Activated naive CD4-positive, alpha-beta T cell treated with anti-CD3 and anti-CD28 coated beads for 36 hours (primary cell): ENCODE data around the gene TMEM267. TPM values are rescaled to one million over a fixed set of nuclear protein-coding genes. Genes with fewer than 3 reads are reported as not detected.
"Not testable (repeated sequence)": the region's sequence is repeated elsewhere in the genome, so short reads cannot be mapped to it uniquely, and the experiment has no call there.

Source experiments
- CTCF ChIA-PET: fragments of 350-600 bp; sonication (Branson Sonifier 250); formaldehyde crosslinking; loops from one replicate; lab custom pipeline; 2021; ENCODE audit warnings: antibody characterized with exemption; lab: Charles Lee
- DNase-seq: peaks from one replicate; pipeline ENCODE4 v3.0.0-alpha.2; 2020
- H3K27ac Mint-ChIP-seq: one replicate; pipeline ENCODE4 v1.8.0; 2021; ENCODE audit warnings: mild to moderate bottlenecking, mixed read lengths
- H3K27me3 Mint-ChIP-seq: one replicate; pipeline ENCODE4 v1.8.0; 2021; ENCODE audit warnings: low read depth, mixed read lengths
- H3K36me3 Mint-ChIP-seq: one replicate; pipeline ENCODE4 v1.8.0; 2021; ENCODE audit warnings: low read depth, mixed read lengths
- H3K4me1 Mint-ChIP-seq: one replicate; pipeline ENCODE4 v1.8.0; 2021; ENCODE audit warnings: low read depth, mixed read lengths
- H3K4me3 Mint-ChIP-seq: one replicate; pipeline ENCODE4 v1.8.0; 2021; ENCODE audit warnings: mild to moderate bottlenecking, moderate library complexity, mixed read lengths
- H3K9me3 Mint-ChIP-seq: one replicate; pipeline ENCODE4 v1.8.0; 2021; ENCODE audit warnings: mixed read lengths
- intact Hi-C: fragments of 100-400 bp; cut with micrococcal nuclease; formaldehyde crosslinking; loops from one replicate; pipeline ENCODE4 v1.15.1; 2023
- total RNA-seq, 2 experiments: library from RNA; stranded (reverse); gene quantifications; one replicate each; pipeline ENCODE4 v1.2.3, GENCODE V29; 2021

The TMEM267 gene
- total RNA-seq, 2 experiments from 2014 or later = 20.7 to 23.5 TPM

- DNase-seq, H3K27ac Mint-ChIP-seq, intact Hi-C loops, CTCF ChIA-PET, H3K27me3 Mint-ChIP-seq, H3K4me3 Mint-ChIP-seq, H3K4me1 Mint-ChIP-seq: not testable (repeated sequence)
- peaks cover 53% of the 10 kb centered on the region for H3K9me3 Mint-ChIP-seq
- H3K36me3 Mint-ChIP-seq = peaks cover 32% of the 10 kb centered on the region
These were observed 42.1 kb downstream of the TMEM267 start for GRCh38 chr5:43441575-43441974.

- Mint-ChIP-seq H3K4me1 (no peaks in the 10 kb centered on the region), H3K4me3 (no peak overlapping the region), H3K27ac (no peak overlapping the region), H3K27me3 (no peaks in the 10 kb centered on the region), H3K9me3 (peaks cover 40% of the 10 kb centered on the region), H3K36me3 (peaks cover 7% of the 10 kb centered on the region)
- intact Hi-C loops = no loop called here
- CTCF ChIA-PET = no interaction called here
- no peak for DNase-seq
These were observed 46.5 kb downstream of the TMEM267 start for GRCh38 chr5:43437062-43437660.

- Mint-ChIP-seq H3K27me3 (no peaks in the 10 kb centered on the region), H3K36me3 (peaks cover 4% of the 10 kb centered on the region), H3K9me3 (peaks cover 14% of the 10 kb centered on the region), H3K27ac (no peak overlapping the region), H3K4me1 (no peaks in the 10 kb centered on the region), H3K4me3 (no peak overlapping the region)
- intact Hi-C loops = no loop called here
- CTCF ChIA-PET = no interaction called here
- DNase-seq = no peak
These were observed 50.3 kb downstream of the TMEM267 start for GRCh38 chr5:43433382-43433781.

- CTCF ChIA-PET = no interaction called here
- Mint-ChIP-seq H3K9me3 (peaks cover 7% of the 10 kb centered on the region), H3K4me1 (no peaks in the 10 kb centered on the region), H3K4me3 (no peak overlapping the region), H3K36me3 (no peaks in the 10 kb centered on the region), H3K27ac (no peak overlapping the region), H3K27me3 (no peaks in the 10 kb centered on the region)
- DNase-seq = no peak
- intact Hi-C loops = no loop called here
These were observed 50.9 kb downstream of the TMEM267 start for GRCh38 chr5:43432486-43433375.

DNA sequence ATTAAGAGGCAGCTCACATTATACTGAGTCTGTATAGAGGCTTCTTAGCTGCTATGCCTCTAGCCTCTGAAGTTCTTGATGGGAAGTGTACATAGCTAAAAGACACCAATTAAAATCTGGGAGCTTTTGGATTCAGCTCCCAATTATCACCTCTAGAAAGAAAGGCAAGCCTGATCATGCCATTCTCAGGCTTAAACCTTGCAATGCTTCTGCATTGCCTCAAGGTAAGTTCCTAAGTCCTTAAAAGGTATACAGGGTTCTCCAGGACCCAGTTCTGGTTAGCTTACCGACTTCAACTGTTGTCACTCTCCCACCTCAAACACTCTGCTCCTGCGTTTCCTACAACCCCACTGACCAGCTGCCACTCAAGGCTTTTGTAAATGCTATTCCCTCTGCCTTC, 54.0 kb downstream of the TMEM267 start:
- no peaks in the 10 kb centered on the region for H3K4me1 Mint-ChIP-seq
- no peaks in the 10 kb centered on the region for H3K9me3 Mint-ChIP-seq
- H3K4me3 Mint-ChIP-seq = no peak overlapping the region
- no peak overlapping the region for H3K27ac Mint-ChIP-seq
- intact Hi-C loops = no loop called here
- CTCF ChIA-PET = interaction anchor here (1.3 kb wide), 1 partner anchor 55 kb away, joined by 5 read pairs; the partner anchor contains the start of gene TMEM267
- no peak for DNase-seq
- H3K36me3 Mint-ChIP-seq = no peaks in the 10 kb centered on the region
- no peaks in the 10 kb centered on the region for H3K27me3 Mint-ChIP-seq

- Mint-ChIP-seq H3K27ac (no peak overlapping the region), H3K36me3 (no peaks in the 10 kb centered on the region)
These were observed 54.6 kb downstream of the TMEM267 start for GRCh38 chr5:43429016-43429415.

GRCh38 chr5:43427306-43427705, 56.4 kb downstream of the TMEM267 start:
- no peaks in the 10 kb centered on the region for H3K36me3 Mint-ChIP-seq
- no peaks in the 10 kb centered on the region for H3K4me1 Mint-ChIP-seq
- H3K9me3 Mint-ChIP-seq = no peaks in the 10 kb centered on the region
- CTCF ChIA-PET = interaction anchor here (1.2 kb wide), 1 partner anchor 15 kb away, joined by 6 read pairs; no protein-coding TSS in a partner anchor
- no peak for DNase-seq
- no peaks in the 10 kb centered on the region for H3K27me3 Mint-ChIP-seq
- H3K4me3 Mint-ChIP-seq = no peak overlapping the region
- intact Hi-C loops = no loop called here
- no peak overlapping the region for H3K27ac Mint-ChIP-seq

More at GRCh38 chr5:43429016-43429415, 54.6 kb downstream of the TMEM267 start:
- CTCF ChIA-PET = interaction anchor here (0.6 to 1.3 kb wide), 2 partner anchors 55 to 200 kb away, joined by 3 to 5 read pairs; partner anchors contain the start of gene TMEM267
- H3K4me1 Mint-ChIP-seq = no peaks in the 10 kb centered on the region
- intact Hi-C loops = no loop called here
- no peaks in the 10 kb centered on the region for H3K27me3 Mint-ChIP-seq
- H3K4me3 Mint-ChIP-seq = no peak overlapping the region
- no peaks in the 10 kb centered on the region for H3K9me3 Mint-ChIP-seq
- no peak for DNase-seq

GRCh38 chr5:43425983-43426382, 57.7 kb downstream of the TMEM267 start:
- Mint-ChIP-seq H3K4me1 (peaks cover 2% of the 10 kb centered on the region), H3K27ac (no peak overlapping the region), H3K36me3 (no peaks in the 10 kb centered on the region), H3K9me3 (no peaks in the 10 kb centered on the region), H3K4me3 (no peak overlapping the region), H3K27me3 (no peaks in the 10 kb centered on the region)
- DNase-seq = no peak
- intact Hi-C loops = no loop called here
- CTCF ChIA-PET = interaction anchor here (1.2 kb wide), 1 partner anchor 17 kb away, joined by 6 read pairs; no protein-coding TSS in a partner anchor

- H3K4me3 Mint-ChIP-seq, H3K27me3 Mint-ChIP-seq, intact Hi-C loops, H3K4me1 Mint-ChIP-seq, DNase-seq, H3K9me3 Mint-ChIP-seq, H3K36me3 Mint-ChIP-seq, H3K27ac Mint-ChIP-seq: not testable (repeated sequence)
- CTCF ChIA-PET = interaction anchor here (0.6 kb wide), 1 partner anchor 39 kb away, joined by 4 read pairs; no protein-coding TSS in a partner anchor
These were observed 60.6 kb downstream of the TMEM267 start for GRCh38 chr5:43423086-43423485.

DNA sequence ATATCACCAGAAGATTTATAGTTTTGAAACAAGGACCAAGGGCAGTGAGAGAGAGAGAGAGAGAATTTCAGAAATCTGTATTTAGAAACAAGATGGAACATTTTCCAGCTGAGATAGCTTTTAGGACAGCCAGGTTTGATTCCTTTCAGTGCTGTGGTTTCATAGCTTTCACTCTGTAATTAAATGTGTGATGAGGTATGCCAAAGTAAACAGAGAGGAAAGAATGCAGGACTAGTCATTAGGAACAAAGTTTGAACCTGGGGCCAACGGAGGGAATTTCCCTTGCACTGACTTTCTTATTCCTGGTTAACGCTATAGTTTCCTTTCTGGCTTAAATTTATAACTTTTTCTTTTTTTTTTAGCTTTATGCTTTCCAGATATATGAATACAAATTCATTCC, 61.5 kb downstream of the TMEM267 start:
- no peak for DNase-seq
- Mint-ChIP-seq H3K36me3 (no peaks in the 10 kb centered on the region), H3K27ac (no peak overlapping the region), H3K4me3 (no peak overlapping the region), H3K27me3 (no peaks in the 10 kb centered on the region), H3K9me3 (no peaks in the 10 kb centered on the region), H3K4me1 (peaks cover 2% of the 10 kb centered on the region)
- CTCF ChIA-PET = interaction anchor here (0.7 kb wide), 1 partner anchor 1476 kb away, joined by 3 read pairs; no protein-coding TSS in a partner anchor
- intact Hi-C loops = no loop called here

DNA sequence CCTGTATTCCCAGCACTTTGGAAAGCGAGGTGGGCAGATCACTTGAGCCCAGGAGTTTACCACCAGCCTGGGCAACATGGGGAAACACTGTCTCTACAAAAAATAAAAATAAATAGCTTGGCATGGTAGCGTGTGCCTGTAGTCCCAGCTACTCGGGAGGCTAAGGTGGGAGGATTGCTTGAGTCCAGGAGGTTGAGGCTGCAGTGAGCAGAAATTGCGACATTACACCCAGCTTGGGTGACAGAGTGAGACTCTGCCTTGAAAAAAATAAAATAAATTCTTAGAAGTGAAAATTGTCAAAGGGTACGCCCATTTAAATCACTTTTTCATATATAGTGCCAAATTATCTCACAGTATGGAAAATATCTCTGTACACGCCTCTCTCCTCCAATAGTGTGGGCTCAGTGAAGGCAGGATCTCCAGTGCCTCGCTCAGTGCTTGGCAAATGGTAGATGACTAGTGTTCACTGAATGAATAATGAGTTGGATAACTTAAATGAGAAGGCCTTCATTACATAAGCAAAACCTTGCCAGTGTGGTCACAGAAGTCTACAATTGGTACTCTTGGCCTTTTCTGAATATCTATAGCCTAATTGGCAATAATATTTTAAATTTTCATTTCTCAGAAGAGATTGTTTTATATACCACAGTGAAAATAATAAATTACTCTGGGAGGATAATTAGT, 62.1 kb downstream of the TMEM267 start:
- Mint-ChIP-seq H3K36me3 (no peaks in the 10 kb centered on the region), H3K27me3 (no peaks in the 10 kb centered on the region), H3K4me1 (peaks cover 2% of the 10 kb centered on the region), H3K9me3 (no peaks in the 10 kb centered on the region), H3K4me3 (no peak overlapping the region), H3K27ac (no peak overlapping the region)
- CTCF ChIA-PET = interaction anchor here (0.7 kb wide), 1 partner anchor 1475 kb away, joined by 3 read pairs; no protein-coding TSS in a partner anchor
- DNase-seq = no peak
- intact Hi-C loops = no loop called here

GRCh38 chr5:43420241-43420640, 63.4 kb downstream of the TMEM267 start:
- H3K27me3 Mint-ChIP-seq = no peaks in the 10 kb centered on the region
- CTCF ChIA-PET = no interaction called here
- no peak overlapping the region for H3K27ac Mint-ChIP-seq
- H3K4me3 Mint-ChIP-seq = no peak overlapping the region
- H3K4me1 Mint-ChIP-seq = peaks cover 2% of the 10 kb centered on the region
- no peak for DNase-seq
- no peaks in the 10 kb centered on the region for H3K36me3 Mint-ChIP-seq
- no peaks in the 10 kb centered on the region for H3K9me3 Mint-ChIP-seq
- intact Hi-C loops = no loop called here
